NB4 (cell line): ENCODE results near the gene DLX1.

Experiments
- DNase-seq: peaks from one replicate; pipeline ENCODE4 v3.0.0; 2010; ENCODE audit warnings: low read depth
- H3K4me3 ChIP-seq: one replicate; pipeline ENCODE4 v1.5.1; 2011; ENCODE audit warnings: mild to moderate bottlenecking, low read depth, low read length, moderate library complexity
- MYC ChIP-seq: IDR thresholded peaks from 2 replicates; pipeline ENCODE4 v1.6.1; 2011; ENCODE audit warnings: low read depth, low read length
- POLR2A ChIP-seq: IDR thresholded peaks from 2 replicates; pipeline ENCODE4 v1.6.1; 2011; ENCODE audit warnings: mild to moderate bottlenecking; ENCODE audit not compliant: insufficient read length; ENCODE audit errors: extremely low read depth
- TF ChIP-seq, protein P1 (sequence below): IDR thresholded peaks from 2 replicates; pipeline ENCODE4 v1.6.1; 2011; ENCODE audit warnings: low read depth, low read length
- TF ChIP-seq, protein P2 (sequence below): IDR thresholded peaks from one replicate; pipeline ENCODE4 v1.5.1; 2012; ENCODE audit warnings: low read depth, low read length

Gene DLX1

DNA sequence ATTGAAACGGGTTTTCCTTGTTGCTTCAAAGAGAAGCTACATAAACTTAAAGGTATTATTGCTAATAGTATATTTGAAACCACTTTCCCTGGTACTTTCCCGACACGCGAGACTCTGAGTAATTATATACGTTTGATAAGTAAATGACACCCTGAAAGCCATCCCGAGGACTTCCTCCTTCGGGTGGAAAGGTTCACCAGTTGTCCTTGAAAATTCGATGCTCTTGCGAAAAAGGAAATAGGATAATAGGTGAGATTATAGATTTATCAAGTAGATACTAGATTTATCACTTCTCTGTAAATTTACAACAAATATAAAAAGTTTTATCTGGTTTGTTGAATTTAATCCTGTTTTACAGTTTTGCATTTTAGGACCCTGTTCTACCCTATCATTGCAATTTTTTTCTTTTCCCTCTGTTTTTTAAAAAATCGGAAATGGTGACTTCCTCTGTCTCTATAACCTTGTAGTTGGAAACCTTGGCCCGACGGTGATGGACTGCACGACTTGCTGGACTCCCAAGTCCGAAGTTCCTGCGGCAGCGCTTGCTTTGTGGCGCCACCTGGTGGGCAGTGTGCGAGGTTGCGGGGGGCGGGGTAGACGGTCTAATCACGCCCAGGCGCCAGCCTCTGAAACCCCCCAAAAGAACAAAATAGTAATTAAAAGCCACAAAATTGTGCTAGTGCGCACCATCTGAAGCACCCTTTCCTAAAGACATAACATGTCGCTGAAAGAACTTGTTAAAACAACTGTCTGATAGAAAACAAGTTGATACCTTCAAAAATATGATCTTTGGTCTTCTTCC is 18.4 kb downstream of the DLX1 start:
- TF ChIP-seq POLR2A (no peak), MYC (0 out of 2 replicates have a peak, but pooled peaks have one; percentile 26)
- TF ChIP-seq, protein P1, sequence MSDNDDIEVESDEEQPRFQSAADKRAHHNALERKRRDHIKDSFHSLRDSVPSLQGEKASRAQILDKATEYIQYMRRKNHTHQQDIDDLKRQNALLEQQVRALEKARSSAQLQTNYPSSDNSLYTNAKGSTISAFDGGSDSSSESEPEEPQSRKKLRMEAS: peak; percentile 55
- TF ChIP-seq, protein P2, sequence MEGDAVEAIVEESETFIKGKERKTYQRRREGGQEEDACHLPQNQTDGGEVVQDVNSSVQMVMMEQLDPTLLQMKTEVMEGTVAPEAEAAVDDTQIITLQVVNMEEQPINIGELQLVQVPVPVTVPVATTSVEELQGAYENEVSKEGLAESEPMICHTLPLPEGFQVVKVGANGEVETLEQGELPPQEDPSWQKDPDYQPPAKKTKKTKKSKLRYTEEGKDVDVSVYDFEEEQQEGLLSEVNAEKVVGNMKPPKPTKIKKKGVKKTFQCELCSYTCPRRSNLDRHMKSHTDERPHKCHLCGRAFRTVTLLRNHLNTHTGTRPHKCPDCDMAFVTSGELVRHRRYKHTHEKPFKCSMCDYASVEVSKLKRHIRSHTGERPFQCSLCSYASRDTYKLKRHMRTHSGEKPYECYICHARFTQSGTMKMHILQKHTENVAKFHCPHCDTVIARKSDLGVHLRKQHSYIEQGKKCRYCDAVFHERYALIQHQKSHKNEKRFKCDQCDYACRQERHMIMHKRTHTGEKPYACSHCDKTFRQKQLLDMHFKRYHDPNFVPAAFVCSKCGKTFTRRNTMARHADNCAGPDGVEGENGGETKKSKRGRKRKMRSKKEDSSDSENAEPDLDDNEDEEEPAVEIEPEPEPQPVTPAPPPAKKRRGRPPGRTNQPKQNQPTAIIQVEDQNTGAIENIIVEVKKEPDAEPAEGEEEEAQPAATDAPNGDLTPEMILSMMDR: peak; percentile 90
- H3K4me3 ChIP-seq: peak overlapping the region; percentile 64
- peak; percentile 90 for DNase-seq

DNA sequence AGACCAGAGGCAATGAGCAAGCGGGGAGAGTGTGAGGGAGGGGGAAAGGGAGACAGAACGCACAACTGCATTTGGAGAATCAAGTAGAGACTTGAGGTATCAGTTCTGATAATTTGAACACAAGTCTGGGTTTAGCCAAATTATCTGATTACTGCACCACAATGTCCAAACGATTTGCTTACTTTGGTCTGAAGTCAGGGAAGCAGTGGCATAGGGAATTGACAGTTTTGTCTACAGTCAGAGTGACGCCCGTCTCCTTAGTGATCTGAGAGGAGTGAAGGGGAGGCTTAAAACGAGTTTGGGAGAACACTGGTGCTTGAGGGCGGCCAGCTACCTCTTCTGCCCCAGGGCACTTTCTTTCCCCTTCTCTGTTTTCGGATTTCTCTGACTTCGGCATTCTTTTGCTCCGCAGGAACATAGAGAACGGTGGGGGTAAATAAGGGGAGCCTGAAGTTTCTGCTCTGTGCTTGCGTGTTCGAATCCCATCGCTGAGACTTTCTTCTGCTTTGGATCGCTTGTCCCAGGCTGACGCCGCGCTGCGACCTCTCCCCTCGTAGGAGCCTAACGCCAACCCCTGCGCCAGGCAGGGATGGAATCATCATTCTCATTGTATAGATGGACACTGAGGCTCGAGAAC is 20.3 kb downstream of the DLX1 start:
- no peak for DNase-seq
- TF ChIP-seq, protein P2: no peak
- TF ChIP-seq, protein P1: no peak
- TF ChIP-seq MYC (no peak), POLR2A (no peak)
- H3K4me3 ChIP-seq: no peak overlapping the region

DNA sequence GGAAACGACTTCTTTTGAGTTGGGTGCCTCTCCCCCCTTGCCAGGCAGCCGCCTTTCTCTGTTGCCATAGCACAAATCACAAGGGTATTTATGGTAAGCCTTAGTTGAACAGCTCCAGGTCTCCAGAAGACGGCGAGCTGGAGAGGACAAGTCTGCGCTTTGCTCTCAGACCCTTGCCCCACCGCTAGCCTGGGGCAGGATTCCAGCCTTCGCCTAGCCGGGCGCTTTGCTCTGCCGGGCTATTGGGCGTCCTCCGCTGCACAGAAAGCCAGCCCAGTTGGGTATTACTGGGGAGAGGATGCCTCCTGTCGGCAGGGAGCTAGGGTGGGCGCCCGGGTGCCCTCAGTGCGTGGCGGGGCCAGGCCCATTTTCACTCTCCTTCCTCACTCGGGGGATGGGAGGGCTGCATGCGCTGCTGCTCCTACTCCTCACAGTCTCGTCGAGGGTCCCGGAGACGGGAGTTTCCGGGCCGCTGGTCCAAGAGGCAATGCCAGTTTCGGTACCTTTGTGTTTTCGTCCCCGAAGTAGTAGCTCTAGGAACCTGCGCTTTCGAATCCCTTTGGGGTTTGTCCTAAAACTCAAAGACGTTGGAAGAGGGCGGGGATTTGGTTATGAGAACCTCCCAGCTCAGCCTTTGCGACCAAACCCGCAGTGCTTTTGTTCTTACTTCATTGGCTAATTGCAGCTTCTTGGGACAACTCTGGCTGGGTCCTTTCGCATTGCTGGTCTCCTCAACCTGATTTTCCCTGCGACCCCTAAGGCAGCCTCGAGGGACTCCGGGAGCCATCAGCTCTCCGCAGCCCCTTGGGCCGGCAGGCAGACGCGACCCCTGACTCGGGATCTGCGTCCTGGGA is 21.0 kb downstream of the DLX1 start:
- TF ChIP-seq POLR2A: no peak
- TF ChIP-seq, protein P2: peak; percentile 14
- TF ChIP-seq MYC: no peak
- TF ChIP-seq, protein P1: no peak

DNA sequence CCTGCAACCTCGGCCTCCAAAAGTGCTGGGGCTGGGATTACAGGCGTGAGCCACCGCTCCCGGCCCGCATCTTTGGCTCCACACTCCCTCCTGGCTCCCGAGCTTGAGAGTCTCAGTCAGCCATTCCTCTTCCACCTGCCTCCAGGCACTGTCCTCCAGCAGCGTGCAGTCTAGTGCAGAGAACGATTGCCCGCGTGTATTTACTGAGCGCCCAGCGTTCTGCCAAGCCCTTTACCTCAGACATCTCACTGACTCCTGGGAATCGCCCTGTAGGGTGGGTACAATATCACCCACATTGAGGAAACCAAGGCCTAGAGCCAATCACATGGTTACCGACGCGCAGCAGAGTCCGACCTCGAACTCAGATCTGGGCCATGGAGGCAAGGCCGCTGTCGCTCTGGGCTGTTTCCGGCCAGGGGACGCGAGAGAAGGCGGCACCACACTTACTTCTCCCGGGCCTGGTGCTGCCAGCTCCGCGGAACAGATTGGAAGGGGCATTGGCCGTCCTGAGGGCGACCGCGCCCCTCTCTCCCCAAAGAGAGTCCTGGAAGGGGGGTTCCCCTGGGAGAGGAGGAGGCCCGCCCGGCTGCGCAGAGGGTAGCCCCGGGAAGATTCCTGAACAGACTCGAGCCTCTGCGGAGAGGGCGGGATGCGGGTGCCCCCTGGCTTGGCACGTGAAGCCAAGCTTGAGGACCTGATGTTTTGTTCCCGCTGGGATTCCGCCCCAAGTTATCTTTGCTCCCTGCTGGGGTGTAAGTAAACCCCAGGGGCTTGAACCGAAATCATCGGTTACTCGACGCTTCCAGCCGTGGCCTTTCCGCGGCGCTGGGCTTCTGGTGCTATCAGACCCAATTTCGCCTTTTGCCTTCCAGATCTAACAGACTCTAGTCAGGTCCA is 22.6 kb downstream of the DLX1 start:
- TF ChIP-seq POLR2A: no peak
- TF ChIP-seq, protein P2: no peak
- TF ChIP-seq, protein P1: no peak
- no peak overlapping the region for H3K4me3 ChIP-seq
- DNase-seq: no peak

More for the DNA sequence above, 21.0 kb downstream of the DLX1 start:
- peak; percentile 66 for DNase-seq
- peak overlapping the region; percentile 40 for H3K4me3 ChIP-seq

DNA sequence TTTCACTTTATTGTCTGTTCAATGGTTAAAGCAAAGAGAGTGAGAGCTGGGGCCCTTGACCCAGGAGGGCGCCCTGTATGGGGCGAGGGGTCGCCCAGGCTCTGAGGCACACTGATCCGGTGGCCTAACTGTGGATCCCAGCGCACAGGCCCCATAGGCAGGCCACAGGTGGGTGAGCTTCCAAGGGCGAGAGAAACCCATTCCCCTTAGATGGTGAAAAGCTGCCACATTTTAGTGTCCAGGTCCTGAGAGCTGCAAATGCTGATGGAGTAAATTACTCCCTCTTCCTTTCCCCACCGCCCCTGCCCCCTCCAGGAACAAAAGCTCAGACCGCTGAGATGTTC is 23.3 kb downstream of the DLX1 start:
- DNase-seq: no peak
- no peak overlapping the region for H3K4me3 ChIP-seq
- TF ChIP-seq, protein P1: no peak
- TF ChIP-seq, protein P2: no peak
- TF ChIP-seq MYC: no peak
